WTC11 (cell line): Measurements from ENCODE around the gene PLXNA2. TPM values are rescaled to one million over a fixed set of nuclear protein-coding genes. Genes with fewer than 3 reads are reported as not detected.

Source experiments
- ATAC-seq: fragments of 200-7000 bp; cut with Tn5 transposase; 2 replicates; pipeline ENCODE4 v1.10.0; 2021; ENCODE audit warnings: mild to moderate bottlenecking, moderate library complexity
- CTCF ChIA-PET: fragments of 300-600 bp; sonication (Branson Sonifier 250); formaldehyde crosslinking; loops from one replicate; lab custom pipeline; 2021; ENCODE audit warnings: antibody characterized with exemption; lab: Charles Lee
- POLR2A ChIA-PET: fragments of 350-600 bp; sonication (Branson Sonifier 250); formaldehyde crosslinking; loops from one replicate; lab custom pipeline; 2021; ENCODE audit warnings: antibody characterized with exemption; lab: Charles Lee
- DNase-seq: peaks from one replicate; pipeline ENCODE4 v3.0.0; 2021; ENCODE audit warnings: low spot score
- H3K27ac Mint-ChIP-seq: 2 replicates; pipeline ENCODE4 v1.8.0; 2021; ENCODE audit warnings: mixed read lengths
- H3K27me3 Mint-ChIP-seq: 2 replicates; pipeline ENCODE4 v1.8.0; 2021; ENCODE audit warnings: low read depth, mild to moderate bottlenecking, moderate library complexity, mixed read lengths
- H3K36me3 Mint-ChIP-seq: 2 replicates; pipeline ENCODE4 v1.8.0; 2021; ENCODE audit warnings: mixed read lengths
- H3K4me1 Mint-ChIP-seq: 2 replicates; pipeline ENCODE4 v1.8.0; 2022; ENCODE audit warnings: mixed read lengths
- H3K4me3 Mint-ChIP-seq: 2 replicates; pipeline ENCODE4 v1.8.0; 2021; ENCODE audit warnings: mild to moderate bottlenecking, moderate library complexity, mixed read lengths
- H3K9me3 Mint-ChIP-seq: 2 replicates; pipeline ENCODE4 v1.8.0; 2021; ENCODE audit warnings: mixed read lengths
- CREB1 ChIP-seq: sonication (generic); formaldehyde crosslinking; IDR thresholded peaks from 2 replicates; pipeline ENCODE4 v1.8.0; 2023; ENCODE audit warnings: mild to moderate bottlenecking, missing genetic modification reagents
- CREM ChIP-seq: sonication (generic); formaldehyde crosslinking; IDR thresholded peaks from 2 replicates; pipeline ENCODE4 v1.8.1; 2022; ENCODE audit warnings: mild to moderate bottlenecking, missing genetic modification reagents, moderate library complexity
- GTF2I ChIP-seq: fragments of 250-450 bp; sonication (Bioruptor Pico); conservative IDR thresholded peaks from 2 replicates; pipeline ENCODE4 v1.4.0; 2021; ENCODE audit warnings: mild to moderate bottlenecking
- HMGA2 ChIP-seq: fragments of 250-450 bp; sonication (Bioruptor Pico); IDR thresholded peaks from 2 replicates; pipeline ENCODE4 v1.4.0; 2021; ENCODE audit warnings: mild to moderate bottlenecking, moderate library complexity
- IRF1 ChIP-seq: sonication (generic); formaldehyde crosslinking; IDR thresholded peaks from 2 replicates; pipeline ENCODE4 v1.8.0; 2023; ENCODE audit warnings: missing genetic modification reagents
- MXD4 ChIP-seq: fragments of 250-450 bp; sonication (Bioruptor Pico); IDR thresholded peaks from 2 replicates; pipeline ENCODE4 v1.8.0; 2021; ENCODE audit warnings: mild to moderate bottlenecking, moderate library complexity, borderline replicate concordance
- NFYB ChIP-seq: sonication (generic); formaldehyde crosslinking; conservative IDR thresholded peaks from 2 replicates; pipeline ENCODE4 v1.8.0; 2022; ENCODE audit warnings: low read depth, missing genetic modification reagents
- PRRX2 ChIP-seq: fragments of 250-450 bp; sonication (Bioruptor Pico); IDR thresholded peaks from 2 replicates; pipeline ENCODE4 v1.8.0; 2021; ENCODE audit warnings: mild to moderate bottlenecking
- RORB ChIP-seq: fragments of 250-450 bp; sonication (Bioruptor Pico); IDR thresholded peaks from 2 replicates; pipeline ENCODE4 v1.9.0; 2021; ENCODE audit warnings: mild to moderate bottlenecking
- TCF7 ChIP-seq: sonication (generic); formaldehyde crosslinking; IDR thresholded peaks from 2 replicates; pipeline ENCODE4 v1.8.0; 2022; ENCODE audit warnings: mild to moderate bottlenecking, low read depth, missing genetic modification reagents, moderate library complexity
- USF1 ChIP-seq: sonication (generic); formaldehyde crosslinking; IDR thresholded peaks from 2 replicates; pipeline ENCODE4 v1.8.0; 2022; ENCODE audit warnings: mild to moderate bottlenecking, missing genetic modification reagents
- ZBTB43 ChIP-seq: sonication (generic); formaldehyde crosslinking; IDR thresholded peaks from 2 replicates; pipeline ENCODE4 v1.8.1; 2023; ENCODE audit warnings: mild to moderate bottlenecking, missing genetic modification reagents
- ZNF416 ChIP-seq: fragments of 250-450 bp; sonication (Bioruptor Pico); IDR thresholded peaks from 2 replicates; pipeline ENCODE4 v1.9.0; 2021; ENCODE audit warnings: mild to moderate bottlenecking, inconsistent platforms
- total RNA-seq: library from RNA; stranded (reverse); gene quantifications from 3 replicates; pipeline ENCODE4 v1.2.3, GENCODE V29; 2021
- TF ChIP-seq, protein P1 (sequence below): sonication (generic); formaldehyde crosslinking; conservative IDR thresholded peaks from 2 replicates; pipeline ENCODE4 v1.8.1; 2023; ENCODE audit warnings: mild to moderate bottlenecking, low read depth, missing genetic modification reagents, moderate library complexity
- TF ChIP-seq, protein P2 (sequence below): sonication (generic); formaldehyde crosslinking; IDR thresholded peaks from 2 replicates; pipeline ENCODE4 v1.8.1; 2022; ENCODE audit warnings: mild to moderate bottlenecking, moderate library complexity, missing genetic modification reagents
- TF ChIP-seq, protein P3 (sequence below): fragments of 250-450 bp; sonication (Bioruptor Pico); IDR thresholded peaks from 2 replicates; pipeline ENCODE4 v1.9.0; 2021; ENCODE audit warnings: mild to moderate bottlenecking
- TF ChIP-seq, protein P4 (sequence below): sonication (generic); formaldehyde crosslinking; IDR thresholded peaks from 2 replicates; pipeline ENCODE4 v1.8.1; 2022; ENCODE audit warnings: mild to moderate bottlenecking, missing genetic modification reagents, moderate library complexity, borderline replicate concordance
- TF ChIP-seq, protein P5 (sequence below): sonication (generic); formaldehyde crosslinking; IDR thresholded peaks from 2 replicates; pipeline ENCODE4 v1.8.1; 2023; ENCODE audit warnings: mild to moderate bottlenecking, missing genetic modification reagents, moderate library complexity
- TF ChIP-seq, protein P6 (sequence below): fragments of 200-600 bp; IDR thresholded peaks from 2 replicates; pipeline ENCODE4 v1.8.0; 2022; ENCODE audit warnings: antibody characterized with exemption

Gene PLXNA2
- total RNA-seq, 1 experiment from 2014 or later: 4.2 TPM

- H3K4me1 Mint-ChIP-seq: peaks cover 26% of the 10 kb centered on the region
- no peak for ATAC-seq
- CTCF ChIA-PET: interaction anchor here (0.7 to 1.1 kb wide), 3 partner anchors 9 to 10 kb away, joined by 3 to 5 read pairs (median 3); no protein-coding TSS in a partner anchor
Measured at GRCh38 chr1:208248307-208248801, 4.2 kb upstream of the PLXNA2 start.

DNA sequence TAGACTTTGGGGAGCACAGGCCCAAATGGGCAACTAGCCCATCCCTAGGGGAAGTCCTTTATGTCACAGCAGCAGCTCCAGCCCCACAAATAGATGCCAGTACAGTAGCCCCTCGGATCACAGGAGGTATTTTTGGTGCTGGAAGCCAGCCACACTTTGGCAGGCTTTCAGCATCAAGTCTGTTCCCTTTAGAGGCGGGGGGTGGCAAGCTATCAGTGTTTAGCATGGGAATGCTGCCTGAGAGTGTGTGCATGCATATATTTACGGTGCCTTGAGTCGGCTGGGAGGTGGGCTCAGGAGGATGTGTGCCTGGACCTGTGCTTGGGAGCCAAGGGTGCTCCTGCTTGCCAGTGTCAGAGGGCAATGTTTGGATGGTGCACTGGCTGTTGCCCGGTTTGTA, 3.5 kb upstream of the PLXNA2 start:
- Mint-ChIP-seq H3K36me3 (no peaks in the 10 kb centered on the region), H3K27ac (no peak overlapping the region), H3K27me3 (peaks cover 32% of the 10 kb centered on the region), H3K9me3 (no peaks in the 10 kb centered on the region), H3K4me1 (peaks cover 22% of the 10 kb centered on the region), H3K4me3 (no peak overlapping the region)
- DNase-seq (no peak), ATAC-seq (no peak)
- ChIA-PET CTCF (interaction anchor here (0.8 to 1.1 kb wide), 2 partner anchors 9 to 229 kb away, joined by 3 to 5 read pairs; no protein-coding TSS in a partner anchor), POLR2A (no interaction called here)
- no peak for TF ChIP-seq ZBTB43 (CRISPR knock-in tag)
- TF ChIP-seq ZNF416: no peak
- no peak for TF ChIP-seq TCF7 (CRISPR knock-in tag)
- TF ChIP-seq HMGA2 (CRISPR knock-in tag): no peak
- TF ChIP-seq, protein P1, sequence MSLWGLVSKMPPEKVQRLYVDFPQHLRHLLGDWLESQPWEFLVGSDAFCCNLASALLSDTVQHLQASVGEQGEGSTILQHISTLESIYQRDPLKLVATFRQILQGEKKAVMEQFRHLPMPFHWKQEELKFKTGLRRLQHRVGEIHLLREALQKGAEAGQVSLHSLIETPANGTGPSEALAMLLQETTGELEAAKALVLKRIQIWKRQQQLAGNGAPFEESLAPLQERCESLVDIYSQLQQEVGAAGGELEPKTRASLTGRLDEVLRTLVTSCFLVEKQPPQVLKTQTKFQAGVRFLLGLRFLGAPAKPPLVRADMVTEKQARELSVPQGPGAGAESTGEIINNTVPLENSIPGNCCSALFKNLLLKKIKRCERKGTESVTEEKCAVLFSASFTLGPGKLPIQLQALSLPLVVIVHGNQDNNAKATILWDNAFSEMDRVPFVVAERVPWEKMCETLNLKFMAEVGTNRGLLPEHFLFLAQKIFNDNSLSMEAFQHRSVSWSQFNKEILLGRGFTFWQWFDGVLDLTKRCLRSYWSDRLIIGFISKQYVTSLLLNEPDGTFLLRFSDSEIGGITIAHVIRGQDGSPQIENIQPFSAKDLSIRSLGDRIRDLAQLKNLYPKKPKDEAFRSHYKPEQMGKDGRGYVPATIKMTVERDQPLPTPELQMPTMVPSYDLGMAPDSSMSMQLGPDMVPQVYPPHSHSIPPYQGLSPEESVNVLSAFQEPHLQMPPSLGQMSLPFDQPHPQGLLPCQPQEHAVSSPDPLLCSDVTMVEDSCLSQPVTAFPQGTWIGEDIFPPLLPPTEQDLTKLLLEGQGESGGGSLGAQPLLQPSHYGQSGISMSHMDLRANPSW: no peak
- no peak for TF ChIP-seq CREM (CRISPR knock-in tag)
- TF ChIP-seq, protein P2, sequence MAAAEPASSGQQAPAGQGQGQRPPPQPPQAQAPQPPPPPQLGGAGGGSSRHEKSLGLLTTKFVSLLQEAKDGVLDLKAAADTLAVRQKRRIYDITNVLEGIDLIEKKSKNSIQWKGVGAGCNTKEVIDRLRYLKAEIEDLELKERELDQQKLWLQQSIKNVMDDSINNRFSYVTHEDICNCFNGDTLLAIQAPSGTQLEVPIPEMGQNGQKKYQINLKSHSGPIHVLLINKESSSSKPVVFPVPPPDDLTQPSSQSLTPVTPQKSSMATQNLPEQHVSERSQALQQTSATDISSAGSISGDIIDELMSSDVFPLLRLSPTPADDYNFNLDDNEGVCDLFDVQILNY (CRISPR knock-in tag): no peak
- TF ChIP-seq, protein P3, sequence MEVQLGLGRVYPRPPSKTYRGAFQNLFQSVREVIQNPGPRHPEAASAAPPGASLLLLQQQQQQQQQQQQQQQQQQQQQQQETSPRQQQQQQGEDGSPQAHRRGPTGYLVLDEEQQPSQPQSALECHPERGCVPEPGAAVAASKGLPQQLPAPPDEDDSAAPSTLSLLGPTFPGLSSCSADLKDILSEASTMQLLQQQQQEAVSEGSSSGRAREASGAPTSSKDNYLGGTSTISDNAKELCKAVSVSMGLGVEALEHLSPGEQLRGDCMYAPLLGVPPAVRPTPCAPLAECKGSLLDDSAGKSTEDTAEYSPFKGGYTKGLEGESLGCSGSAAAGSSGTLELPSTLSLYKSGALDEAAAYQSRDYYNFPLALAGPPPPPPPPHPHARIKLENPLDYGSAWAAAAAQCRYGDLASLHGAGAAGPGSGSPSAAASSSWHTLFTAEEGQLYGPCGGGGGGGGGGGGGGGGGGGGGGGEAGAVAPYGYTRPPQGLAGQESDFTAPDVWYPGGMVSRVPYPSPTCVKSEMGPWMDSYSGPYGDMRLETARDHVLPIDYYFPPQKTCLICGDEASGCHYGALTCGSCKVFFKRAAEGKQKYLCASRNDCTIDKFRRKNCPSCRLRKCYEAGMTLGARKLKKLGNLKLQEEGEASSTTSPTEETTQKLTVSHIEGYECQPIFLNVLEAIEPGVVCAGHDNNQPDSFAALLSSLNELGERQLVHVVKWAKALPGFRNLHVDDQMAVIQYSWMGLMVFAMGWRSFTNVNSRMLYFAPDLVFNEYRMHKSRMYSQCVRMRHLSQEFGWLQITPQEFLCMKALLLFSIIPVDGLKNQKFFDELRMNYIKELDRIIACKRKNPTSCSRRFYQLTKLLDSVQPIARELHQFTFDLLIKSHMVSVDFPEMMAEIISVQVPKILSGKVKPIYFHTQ (CRISPR knock-in tag): no peak

More at GRCh38 chr1:208248307-208248801, 4.2 kb upstream of the PLXNA2 start:
- Mint-ChIP-seq H3K27me3 (peaks cover 28% of the 10 kb centered on the region), H3K9me3 (no peaks in the 10 kb centered on the region), H3K27ac (no peak overlapping the region), H3K4me3 (no peak overlapping the region), H3K36me3 (no peaks in the 10 kb centered on the region)
- no peak for DNase-seq
- POLR2A ChIA-PET: interaction anchor here (0.6 kb wide), 1 partner anchor 232 kb away, joined by 4 read pairs; no protein-coding TSS in a partner anchor
- no peak for TF ChIP-seq PRRX2
- no peak for TF ChIP-seq RORB (CRISPR knock-in tag)
- no peak for TF ChIP-seq CREB1 (CRISPR knock-in tag)
- no peak for TF ChIP-seq NFYB (CRISPR knock-in tag)
- TF ChIP-seq, protein P4, sequence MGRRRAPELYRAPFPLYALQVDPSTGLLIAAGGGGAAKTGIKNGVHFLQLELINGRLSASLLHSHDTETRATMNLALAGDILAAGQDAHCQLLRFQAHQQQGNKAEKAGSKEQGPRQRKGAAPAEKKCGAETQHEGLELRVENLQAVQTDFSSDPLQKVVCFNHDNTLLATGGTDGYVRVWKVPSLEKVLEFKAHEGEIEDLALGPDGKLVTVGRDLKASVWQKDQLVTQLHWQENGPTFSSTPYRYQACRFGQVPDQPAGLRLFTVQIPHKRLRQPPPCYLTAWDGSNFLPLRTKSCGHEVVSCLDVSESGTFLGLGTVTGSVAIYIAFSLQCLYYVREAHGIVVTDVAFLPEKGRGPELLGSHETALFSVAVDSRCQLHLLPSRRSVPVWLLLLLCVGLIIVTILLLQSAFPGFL (CRISPR knock-in tag): no peak
- TF ChIP-seq, protein P5, sequence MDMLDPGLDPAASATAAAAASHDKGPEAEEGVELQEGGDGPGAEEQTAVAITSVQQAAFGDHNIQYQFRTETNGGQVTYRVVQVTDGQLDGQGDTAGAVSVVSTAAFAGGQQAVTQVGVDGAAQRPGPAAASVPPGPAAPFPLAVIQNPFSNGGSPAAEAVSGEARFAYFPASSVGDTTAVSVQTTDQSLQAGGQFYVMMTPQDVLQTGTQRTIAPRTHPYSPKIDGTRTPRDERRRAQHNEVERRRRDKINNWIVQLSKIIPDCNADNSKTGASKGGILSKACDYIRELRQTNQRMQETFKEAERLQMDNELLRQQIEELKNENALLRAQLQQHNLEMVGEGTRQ (CRISPR knock-in tag): no peak
- TF ChIP-seq USF1 (CRISPR knock-in tag): no peak
- TF ChIP-seq GTF2I (CRISPR knock-in tag): no peak
- TF ChIP-seq IRF1 (CRISPR knock-in tag): no peak
- TF ChIP-seq, protein P6, sequence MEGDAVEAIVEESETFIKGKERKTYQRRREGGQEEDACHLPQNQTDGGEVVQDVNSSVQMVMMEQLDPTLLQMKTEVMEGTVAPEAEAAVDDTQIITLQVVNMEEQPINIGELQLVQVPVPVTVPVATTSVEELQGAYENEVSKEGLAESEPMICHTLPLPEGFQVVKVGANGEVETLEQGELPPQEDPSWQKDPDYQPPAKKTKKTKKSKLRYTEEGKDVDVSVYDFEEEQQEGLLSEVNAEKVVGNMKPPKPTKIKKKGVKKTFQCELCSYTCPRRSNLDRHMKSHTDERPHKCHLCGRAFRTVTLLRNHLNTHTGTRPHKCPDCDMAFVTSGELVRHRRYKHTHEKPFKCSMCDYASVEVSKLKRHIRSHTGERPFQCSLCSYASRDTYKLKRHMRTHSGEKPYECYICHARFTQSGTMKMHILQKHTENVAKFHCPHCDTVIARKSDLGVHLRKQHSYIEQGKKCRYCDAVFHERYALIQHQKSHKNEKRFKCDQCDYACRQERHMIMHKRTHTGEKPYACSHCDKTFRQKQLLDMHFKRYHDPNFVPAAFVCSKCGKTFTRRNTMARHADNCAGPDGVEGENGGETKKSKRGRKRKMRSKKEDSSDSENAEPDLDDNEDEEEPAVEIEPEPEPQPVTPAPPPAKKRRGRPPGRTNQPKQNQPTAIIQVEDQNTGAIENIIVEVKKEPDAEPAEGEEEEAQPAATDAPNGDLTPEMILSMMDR: no peak
- no peak for TF ChIP-seq MXD4 (CRISPR knock-in tag)
